ENCODE results near the gene STARD4.

STARD4 gene

DNA sequence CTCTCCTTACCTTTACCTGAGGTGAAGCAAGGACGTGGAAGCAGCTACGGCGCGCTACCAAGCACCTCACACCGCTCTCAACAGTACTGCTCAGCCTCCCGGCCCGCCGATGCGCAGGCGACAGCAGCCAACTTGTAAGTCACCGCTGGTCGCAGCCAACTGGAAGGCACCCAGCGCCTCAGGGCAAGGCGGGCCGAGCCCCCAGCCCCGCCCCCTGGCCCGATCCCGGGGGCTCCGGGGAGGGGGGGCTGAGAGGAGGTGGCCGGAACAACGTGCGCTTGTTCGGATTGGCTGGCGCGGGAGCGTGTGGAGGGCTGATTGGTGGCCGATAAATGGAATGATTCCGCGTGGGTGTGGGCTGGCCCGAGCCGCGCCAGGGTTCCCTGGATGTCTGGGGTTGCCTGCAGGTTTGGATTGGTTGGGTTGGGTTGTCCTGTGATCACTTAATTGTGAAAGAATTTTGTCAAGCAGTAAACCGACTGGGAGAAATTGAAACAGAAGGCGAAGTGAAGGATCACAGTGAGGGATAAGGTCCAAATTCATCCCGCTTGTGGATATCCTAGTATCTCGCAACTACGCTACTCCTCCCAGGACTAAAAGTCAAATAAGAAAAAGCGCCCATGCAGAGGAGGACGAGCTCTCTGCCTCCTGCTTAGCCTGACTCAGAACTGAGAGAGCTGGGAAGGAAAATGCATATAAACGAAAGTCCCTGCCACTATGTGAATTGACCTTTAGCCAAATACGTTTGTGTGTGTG, at the start of gene STARD4:
STARD4 (minus strand) TSS at position 161 of the 756 bp plus-strand sequence. CDS start 5,102 bp downstream, outside the sequence.
- DNase-seq: peak; percentile 97

GRCh38 chr5:111559680-111560079, 47.3 kb upstream of the STARD4 start:
- DNase-seq: no peak

- no peak for DNase-seq
Observed at GRCh38 chr5:111557686-111558085, 45.4 kb upstream of the STARD4 start.

DNA sequence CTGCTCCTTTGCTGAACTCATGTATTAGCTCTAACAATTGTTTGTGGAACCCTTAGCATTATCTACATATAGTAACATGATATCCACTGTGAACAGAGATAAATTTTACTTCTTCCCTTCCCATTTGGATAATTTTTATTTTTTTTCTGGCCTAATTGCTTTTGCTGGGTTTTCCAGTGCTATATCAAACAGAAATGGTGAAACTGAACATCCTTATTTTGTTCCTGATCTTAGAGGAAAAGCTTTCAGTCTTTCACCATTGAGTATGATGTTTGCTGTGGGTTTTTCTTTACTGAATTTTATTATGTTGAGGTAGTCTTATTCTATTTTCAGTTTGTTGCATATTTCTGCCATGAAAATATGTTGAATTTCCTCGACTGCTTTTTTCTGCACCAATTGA, 44.8 kb upstream of the STARD4 start:
- DNase-seq: no peak

DNA sequence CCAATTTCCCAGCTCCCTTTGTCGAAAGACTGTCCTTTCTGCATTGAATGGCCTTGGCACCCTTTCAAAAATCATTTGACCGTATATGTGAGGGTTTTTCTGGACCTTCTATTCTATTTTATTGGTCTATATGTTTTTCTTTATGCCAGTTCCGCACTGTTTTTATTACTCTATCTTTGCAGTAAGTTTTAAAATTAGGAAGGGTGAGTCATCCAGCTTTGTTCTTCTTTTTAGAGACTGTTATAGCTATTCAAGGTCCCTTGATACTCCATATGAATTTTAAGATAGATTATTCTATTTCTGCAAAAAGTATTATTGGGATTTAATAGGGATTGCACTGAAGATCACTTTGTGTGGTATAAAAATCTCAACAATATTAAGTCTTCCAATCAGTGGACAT, 44.2 kb upstream of the STARD4 start:
- no peak for DNase-seq

GRCh38 chr5:111555760-111556159, 43.4 kb upstream of the STARD4 start:
- DNase-seq: no peak

DNA sequence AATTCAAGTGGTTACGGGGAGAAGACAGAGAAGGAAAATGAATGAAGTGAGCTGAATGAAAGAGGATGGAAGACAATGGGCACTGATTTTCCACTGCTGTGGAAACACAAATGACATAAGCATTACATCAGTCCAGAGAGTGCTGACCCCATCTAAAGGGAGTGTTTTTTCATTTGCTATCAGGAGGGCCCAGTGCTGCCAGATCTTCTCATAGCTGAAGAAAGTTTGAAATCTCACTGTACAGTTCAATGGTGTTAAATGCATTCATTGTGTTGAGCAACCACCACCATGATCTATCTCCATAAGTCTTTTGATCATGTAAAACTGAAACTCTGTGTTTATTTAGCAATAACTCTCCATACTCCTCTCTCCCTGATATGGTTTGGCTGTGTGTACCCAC, 41.5 kb upstream of the STARD4 start:
- no peak for DNase-seq

GRCh38 chr5:111552896-111553295, 40.6 kb upstream of the STARD4 start:
- DNase-seq: no peak

DNA sequence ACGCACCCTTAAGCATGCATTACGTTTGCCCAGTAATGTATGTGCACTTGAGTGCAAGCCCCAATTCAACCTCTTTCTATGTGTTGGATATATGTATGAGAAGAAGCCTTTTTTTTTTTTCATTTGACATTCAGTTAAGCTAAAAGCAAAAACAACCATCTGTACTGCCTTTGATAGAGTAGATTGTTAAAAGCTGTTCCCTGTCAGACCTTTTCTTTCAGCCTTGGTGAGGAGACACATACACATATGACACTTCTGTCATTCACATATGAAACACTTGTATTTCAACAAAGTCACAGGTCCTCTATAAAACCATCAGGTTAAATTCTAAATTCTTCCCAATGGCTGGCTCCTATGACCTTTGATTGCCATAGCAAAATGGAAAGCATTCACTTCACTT, 40.2 kb upstream of the STARD4 start:
- no peak for DNase-seq

GRCh38 chr5:111551569-111552275, 39.4 kb upstream of the STARD4 start:
- DNase-seq: no peak

DNA sequence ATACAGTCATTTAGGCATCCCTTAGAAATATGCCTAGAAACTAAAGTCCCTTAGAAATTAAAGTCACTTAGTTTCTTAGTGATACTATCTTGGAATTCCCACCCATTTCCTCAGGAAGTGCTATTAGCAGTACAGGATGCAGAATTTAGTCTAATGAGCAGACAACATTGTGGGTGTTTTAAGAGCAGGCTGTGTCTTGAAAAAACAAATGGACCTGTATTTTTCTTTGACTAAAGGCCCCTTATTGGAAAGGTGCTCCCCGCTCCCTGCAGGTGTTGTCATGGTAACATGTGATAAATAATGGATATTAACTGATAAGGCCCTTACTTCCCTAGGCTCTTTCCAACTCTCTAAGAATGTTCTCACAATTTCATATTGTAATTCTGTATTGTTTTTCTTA, 38.8 kb upstream of the STARD4 start:
- no peak for DNase-seq

GRCh38 chr5:111550282-111551020, 38.1 kb upstream of the STARD4 start:
- DNase-seq: peak; percentile 83

DNA sequence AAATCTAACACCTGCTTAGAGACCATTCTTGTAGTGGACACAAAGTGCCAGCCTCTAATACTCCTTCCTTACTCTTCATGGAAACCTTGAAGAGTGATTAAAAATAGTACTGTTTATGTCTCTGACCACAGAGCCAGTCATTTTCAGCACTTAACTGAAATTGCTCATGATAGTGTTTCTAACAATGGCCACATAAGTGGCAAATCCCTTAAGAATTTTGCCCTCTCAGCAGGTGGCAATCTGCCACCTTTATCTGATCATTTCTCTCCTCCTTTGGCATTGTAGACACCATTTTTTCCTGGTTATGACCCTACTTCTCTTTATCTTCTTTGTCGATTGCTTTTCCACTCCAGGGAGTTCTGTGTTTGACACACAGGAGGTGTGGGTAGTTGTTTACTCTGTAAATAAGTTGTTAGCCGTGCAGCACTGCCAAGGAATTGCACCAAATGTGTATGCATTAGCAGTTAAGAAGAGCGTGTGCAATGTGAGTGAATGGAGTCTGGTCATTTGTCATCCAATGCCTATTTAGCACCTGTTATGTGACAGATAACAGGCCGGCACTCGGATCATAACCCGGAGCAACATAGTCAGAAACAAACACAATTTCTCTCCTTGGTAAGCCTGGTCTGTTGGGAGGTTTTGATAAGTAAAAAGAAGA, 36.8 kb upstream of the STARD4 start:
- DNase-seq: peak; percentile 64

GRCh38 chr5:111548348-111548950, 36.1 kb upstream of the STARD4 start:
- no peak for DNase-seq

- DNase-seq: no peak
Observed at GRCh38 chr5:111545031-111545430, 32.7 kb upstream of the STARD4 start.

DNA sequence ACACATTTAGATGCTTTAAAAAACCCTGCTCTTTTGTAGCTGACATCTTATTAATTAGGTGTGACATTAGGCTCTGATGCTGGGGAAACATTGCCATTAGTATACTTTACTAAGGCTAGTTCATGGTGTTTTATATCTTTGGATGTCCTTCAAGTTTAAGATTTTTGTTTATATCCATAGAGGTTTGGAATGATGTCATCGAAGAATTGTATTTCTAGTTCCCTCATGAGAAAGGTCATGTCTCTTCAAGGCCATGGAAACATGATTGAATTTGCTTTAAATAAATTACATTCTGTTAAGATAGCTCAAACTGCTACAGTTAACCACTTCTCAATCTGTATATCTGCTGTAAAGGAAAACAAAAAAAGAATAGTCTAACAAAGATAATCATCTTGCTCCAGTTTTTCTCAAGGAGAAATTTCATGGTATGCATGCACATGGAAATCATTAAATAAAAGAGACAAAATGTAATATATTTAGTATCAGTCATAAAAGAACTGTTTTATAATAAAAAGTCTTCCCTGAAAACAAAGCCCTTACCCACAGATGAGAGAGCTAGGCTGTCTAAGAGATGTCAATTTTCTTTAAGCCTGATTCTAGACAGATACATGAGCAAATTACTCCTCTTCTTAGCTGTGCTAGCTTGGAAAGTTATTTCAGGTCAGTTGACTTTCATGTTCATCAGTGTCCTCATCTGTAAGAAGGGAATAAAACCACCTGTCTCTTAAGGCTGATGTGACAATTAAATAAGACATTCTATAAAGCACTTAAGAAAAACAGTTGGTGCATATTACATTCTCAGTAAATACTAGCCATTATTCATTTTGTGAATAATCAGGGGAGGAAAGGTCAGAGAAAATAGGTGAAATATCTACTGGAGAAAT, 25.0 kb upstream of the STARD4 start:
- no peak for DNase-seq

- DNase-seq: no peak
Observed at GRCh38 chr5:111535879-111536549, 23.7 kb upstream of the STARD4 start.

DNA sequence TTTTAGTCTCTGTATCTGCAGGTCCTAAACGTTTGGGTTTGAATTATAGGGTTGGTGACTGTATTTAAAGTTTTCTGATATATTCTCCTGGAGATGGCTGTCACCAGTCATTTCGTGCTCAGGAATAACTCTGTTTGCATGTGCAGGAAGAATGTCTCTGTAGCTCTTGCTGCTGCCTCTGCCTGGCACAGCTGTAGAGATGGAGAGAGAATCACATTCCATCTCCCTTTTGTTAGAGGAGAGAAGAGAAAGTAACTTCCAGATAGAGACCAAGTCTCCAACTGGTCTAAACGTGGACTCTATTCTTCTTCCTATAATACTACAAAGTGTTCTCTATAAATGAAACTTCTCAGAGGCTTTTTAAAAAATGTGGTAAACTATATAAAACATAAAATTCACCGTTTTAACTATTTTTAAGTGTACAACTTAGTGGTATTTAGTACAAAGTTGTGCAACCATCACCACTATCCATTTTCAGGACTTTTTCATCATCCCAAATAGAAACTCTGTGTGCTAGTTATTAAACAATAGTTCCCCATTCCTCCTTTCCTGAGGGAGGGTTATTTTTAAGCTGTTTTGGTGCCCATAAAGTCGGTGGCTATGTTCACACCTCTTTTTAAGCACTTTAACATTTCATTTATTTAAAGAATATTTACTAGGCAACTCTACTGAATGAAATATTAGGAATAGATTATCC, 20.7 kb upstream of the STARD4 start:
- DNase-seq: no peak

GRCh38 chr5:111530298-111530740, 18.0 kb upstream of the STARD4 start:
- DNase-seq: no peak

- DNase-seq: no peak
Observed at GRCh38 chr5:111528056-111528455, 15.7 kb upstream of the STARD4 start.

Data from RPMI8226 (cell line).